GM19455 (cell line): ENCODE data around the gene VKORC1L1.
A peak's percentile ranks its signal among the peaks of the same experiment; 100 is the strongest.
"Not testable (repeated sequence)": the region's sequence is repeated elsewhere in the genome, so short reads cannot be mapped to it uniquely, and the experiment has no call there.

Source experiments
- ATAC-seq: cut with Tn5 transposase; IDR thresholded peaks from one replicate; pipeline ENCODE4 v1.9.1; 2021; ENCODE audit not compliant: unreplicated experiment

Gene VKORC1L1

GRCh38 chr7:65975814-65976445 lies 103.1 kb downstream of the VKORC1L1 start:
- no peak for ATAC-seq

GRCh38 chr7:65976659-65977196 lies 103.9 kb downstream of the VKORC1L1 start:
- no peak for ATAC-seq

- ATAC-seq = no peak
These were observed 106.2 kb downstream of the VKORC1L1 start for GRCh38 chr7:65978891-65979582.

GRCh38 chr7:65979583-65980477 lies 107.0 kb downstream of the VKORC1L1 start:
- ATAC-seq = no peak

- ATAC-seq = peak; percentile 52
These were observed 107.8 kb downstream of the VKORC1L1 start for GRCh38 chr7:65980478-65981250.

- ATAC-seq = peak; percentile 87
These were observed 109.3 kb downstream of the VKORC1L1 start, which contains the start of gene GUSB for GRCh38 chr7:65981965-65982792. GUSB (minus strand) TSS chr7:65982213; CDS start chr7:65982183, 30 bp downstream.

GRCh38 chr7:65983965-65984658 lies 111.2 kb downstream of the VKORC1L1 start:
- ATAC-seq = no peak

- ATAC-seq = no peak
These were observed 115.2 kb downstream of the VKORC1L1 start for GRCh38 chr7:65988084-65988483.

- ATAC-seq = not testable (repeated sequence)
These were observed 115.6 kb downstream of the VKORC1L1 start for GRCh38 chr7:65988503-65988902.

- ATAC-seq = no peak
These were observed 116.8 kb downstream of the VKORC1L1 start for GRCh38 chr7:65989694-65990080.

- not testable (repeated sequence) for ATAC-seq
These were observed 119.0 kb downstream of the VKORC1L1 start for GRCh38 chr7:65991829-65992228.

GRCh38 chr7:65992526-65992925 lies 119.7 kb downstream of the VKORC1L1 start:
- ATAC-seq = no peak

GRCh38 chr7:65994984-65995383 lies 122.1 kb downstream of the VKORC1L1 start:
- not testable (repeated sequence) for ATAC-seq

GRCh38 chr7:66000823-66001417 lies 128.0 kb downstream of the VKORC1L1 start:
- not testable (repeated sequence) for ATAC-seq

- ATAC-seq = not testable (repeated sequence)
These were observed 132.3 kb downstream of the VKORC1L1 start for GRCh38 chr7:66005115-66005671.

GRCh38 chr7:66007232-66007631 lies 134.4 kb downstream of the VKORC1L1 start:
- ATAC-seq = no peak
